ENCODE results near the gene TRMT44. TPM values are rescaled to one million over a fixed set of nuclear protein-coding genes. Genes with fewer than 3 reads are reported as not detected.

The TRMT44 gene
- total and polyA plus RNA-seq, 4 experiments from 2014 or later, result 4.3 to 33.0 (median 20.6) TPM

DNA sequence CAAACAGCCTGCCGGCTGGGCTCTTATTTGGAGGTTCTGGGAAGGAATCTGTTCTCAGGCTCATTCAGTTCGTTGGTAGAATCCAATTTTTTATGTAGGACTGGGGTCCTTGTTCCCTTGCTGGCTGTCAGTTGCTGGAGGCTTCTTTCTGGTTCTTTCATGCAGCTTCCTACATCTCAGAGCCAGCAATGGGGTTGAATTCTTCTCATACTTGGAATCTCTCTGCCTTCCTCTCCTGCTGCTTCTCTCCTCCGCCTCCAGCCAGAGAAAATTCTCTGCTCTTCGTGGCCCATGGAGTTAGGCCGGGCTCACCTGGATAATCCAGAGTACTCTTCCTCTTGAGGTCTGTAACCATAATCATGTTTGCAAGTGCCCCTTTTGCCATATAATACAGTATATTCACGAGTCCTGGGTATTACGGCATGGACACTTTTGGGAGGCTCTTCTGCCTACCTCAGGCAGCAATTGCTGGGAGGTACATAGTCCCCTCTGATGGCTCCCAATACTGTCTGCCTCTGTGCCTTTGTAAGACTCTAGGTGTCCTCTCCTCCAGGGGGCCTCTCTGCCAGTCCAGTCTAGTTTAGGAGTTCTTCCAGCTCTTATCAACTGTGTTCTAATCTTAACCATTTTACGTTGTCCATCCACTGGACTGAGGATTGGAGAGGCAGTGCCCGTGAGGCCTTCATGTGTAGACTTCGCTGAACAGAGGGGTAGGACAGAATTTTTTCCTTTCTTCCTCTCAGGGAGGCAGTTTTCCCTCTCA is 2.2 kb downstream of the TRMT44 start:
- DNase-seq, result no peak
- intact Hi-C loops (cut with micrococcal nuclease), result loop anchor here (5.0 kb wide), 1 partner anchor 285 kb away; the partner anchor contains the start of gene ABLIM2
- Mint-ChIP-seq H3K9me3 (peaks cover 0 to 5% (median 2%) of the 10 kb centered on the region in 8 donors), H3K36me3 (peaks cover 0 to 31% of the 10 kb centered on the region in 2 donors), H3K4me3 (peak overlapping the region; percentile 44 to 99 (median 78)), H3K4me1 (peaks cover 45 to 71% (median 55%) of the 10 kb centered on the region in 4 donors), H3K27me3 (no peaks in the 10 kb centered on the region), H3K27ac (peak overlapping the region in 5 of 7 donors; percentile 3 to 86 (median 51))
- Histone ChIP-seq H3K36me3 (ENCODE audit: insufficient read depth, low read length) (peaks cover 7% of the 10 kb centered on the region), H3K9me3 (ENCODE audit: control insufficient read depth in 1 of 2, low read length in 2 of 2) (no peaks in the 10 kb centered on the region), H3K27ac (ENCODE audit: low read depth, low read length) (no peak overlapping the region), H3K4me1 (ENCODE audit: insufficient read depth, low read length) (peaks cover 42% of the 10 kb centered on the region), H3K27me3 (ENCODE audit: insufficient read depth, low read length) (no peaks in the 10 kb centered on the region), H3K4me3 (ENCODE audit: low read length in 2 of 2) (no peak overlapping the region)
- ChIA-PET CTCF (ENCODE audit: partially characterized antibody) (no interaction called here), POLR2A (ENCODE audit: partially characterized antibody) (interaction anchor here (1.2 kb wide), 1 partner anchor 15 kb away, joined by 4 read pairs; no protein-coding TSS in a partner anchor)

DNA sequence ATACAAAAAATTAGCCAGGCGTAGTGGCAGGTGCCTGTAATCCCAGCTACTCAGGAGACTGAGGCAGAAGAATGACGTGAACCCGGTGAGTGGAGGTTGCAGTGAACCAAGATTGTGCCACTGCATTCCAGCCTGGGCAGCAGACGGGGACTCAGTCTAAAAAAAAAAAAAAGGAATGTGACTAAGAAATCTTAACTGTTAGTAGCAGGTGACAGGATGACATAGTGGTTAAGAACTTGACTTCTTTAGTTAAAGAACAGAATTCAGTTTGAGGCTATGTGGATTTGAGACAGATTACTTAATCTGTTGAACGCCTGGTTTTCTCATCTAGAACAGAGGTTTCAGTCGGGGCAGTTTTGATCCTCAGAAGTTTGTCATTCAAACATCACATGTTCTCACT is 3.2 kb downstream of the TRMT44 start:
- peaks cover 40 to 62% (median 48%) of the 10 kb centered on the region in 4 donors for H3K4me1 Mint-ChIP-seq
- ChIA-PET CTCF (ENCODE audit: partially characterized antibody) (no interaction called here), POLR2A (ENCODE audit: partially characterized antibody) (interaction anchor here (1.2 kb wide), 1 partner anchor 16 kb away, joined by 4 read pairs; no protein-coding TSS in a partner anchor)
- Histone ChIP-seq H3K27me3 (ENCODE audit: insufficient read depth, low read length) (no peaks in the 10 kb centered on the region), H3K36me3 (ENCODE audit: insufficient read depth, low read length) (peaks cover 15% of the 10 kb centered on the region), H3K4me3 (ENCODE audit: low read length in 2 of 2) (no peak overlapping the region), H3K27ac (ENCODE audit: low read depth, low read length) (no peak overlapping the region), H3K9me3 (ENCODE audit: control insufficient read depth in 1 of 2, low read length in 2 of 2) (no peaks in the 10 kb centered on the region), H3K4me1 (ENCODE audit: insufficient read depth, low read length) (peaks cover 39% of the 10 kb centered on the region)
- H3K27me3 Mint-ChIP-seq, result no peaks in the 10 kb centered on the region
- no peak for DNase-seq
- intact Hi-C loops (cut with micrococcal nuclease), result loop anchor here (5.0 kb wide), 1 partner anchor 286 kb away; the partner anchor contains the start of gene ABLIM2
- H3K36me3 Mint-ChIP-seq, result peaks cover 1 to 31% of the 10 kb centered on the region in 2 donors
- H3K9me3 Mint-ChIP-seq, result peaks cover 0 to 5% (median 2%) of the 10 kb centered on the region in 8 donors
- H3K4me3 Mint-ChIP-seq, result no peak overlapping the region
- peak overlapping the region in 1 of 7 donors; percentile 13 for H3K27ac Mint-ChIP-seq

DNA sequence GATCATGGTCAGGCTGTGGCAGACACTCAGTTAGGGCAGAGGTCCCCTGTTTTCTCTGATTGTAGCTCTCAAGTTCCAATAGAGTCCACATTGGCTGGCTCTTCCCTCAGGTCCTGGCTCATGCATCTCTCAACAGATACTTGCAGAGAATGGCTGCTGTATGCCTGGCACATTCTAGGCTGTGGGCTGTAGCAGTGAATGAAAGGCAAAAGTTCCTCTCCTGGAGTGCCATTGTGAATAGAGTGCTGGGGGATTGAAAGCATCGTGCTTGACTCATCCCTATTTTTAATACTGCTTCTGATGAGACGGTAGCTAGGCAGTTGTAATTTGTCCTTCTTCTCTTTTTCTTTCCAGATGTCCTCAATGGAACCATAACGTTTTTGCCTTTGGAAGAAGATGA is 5.5 kb downstream of the TRMT44 start:
- H3K27ac Mint-ChIP-seq, result peak overlapping the region in 2 of 7 donors; percentile 24 to 32
- H3K27me3 Mint-ChIP-seq, result no peaks in the 10 kb centered on the region
- no peaks in the 10 kb centered on the region for H3K9me3 ChIP-seq (ENCODE audit: control insufficient read depth in 1 of 2, low read length in 2 of 2)
- no peaks in the 10 kb centered on the region for H3K9me3 Mint-ChIP-seq
- no peak overlapping the region for H3K27ac ChIP-seq (ENCODE audit: low read depth, low read length)
- H3K4me3 Mint-ChIP-seq, result no peak overlapping the region
- peaks cover 10 to 34% of the 10 kb centered on the region in 2 donors for H3K36me3 Mint-ChIP-seq
- intact Hi-C loops (cut with micrococcal nuclease), result no loop called here
- ChIA-PET POLR2A (ENCODE audit: partially characterized antibody) (no interaction called here), CTCF (ENCODE audit: partially characterized antibody) (no interaction called here)
- H3K36me3 ChIP-seq (ENCODE audit: insufficient read depth, low read length), result peaks cover 18% of the 10 kb centered on the region
- H3K27me3 ChIP-seq (ENCODE audit: insufficient read depth, low read length), result no peaks in the 10 kb centered on the region
- no peak overlapping the region for H3K4me3 ChIP-seq (ENCODE audit: low read length in 2 of 2)
- peaks cover 23% of the 10 kb centered on the region for H3K4me1 ChIP-seq (ENCODE audit: insufficient read depth, low read length)
- DNase-seq, result no peak
- peaks cover 26 to 43% (median 30%) of the 10 kb centered on the region in 4 donors for H3K4me1 Mint-ChIP-seq

DNA sequence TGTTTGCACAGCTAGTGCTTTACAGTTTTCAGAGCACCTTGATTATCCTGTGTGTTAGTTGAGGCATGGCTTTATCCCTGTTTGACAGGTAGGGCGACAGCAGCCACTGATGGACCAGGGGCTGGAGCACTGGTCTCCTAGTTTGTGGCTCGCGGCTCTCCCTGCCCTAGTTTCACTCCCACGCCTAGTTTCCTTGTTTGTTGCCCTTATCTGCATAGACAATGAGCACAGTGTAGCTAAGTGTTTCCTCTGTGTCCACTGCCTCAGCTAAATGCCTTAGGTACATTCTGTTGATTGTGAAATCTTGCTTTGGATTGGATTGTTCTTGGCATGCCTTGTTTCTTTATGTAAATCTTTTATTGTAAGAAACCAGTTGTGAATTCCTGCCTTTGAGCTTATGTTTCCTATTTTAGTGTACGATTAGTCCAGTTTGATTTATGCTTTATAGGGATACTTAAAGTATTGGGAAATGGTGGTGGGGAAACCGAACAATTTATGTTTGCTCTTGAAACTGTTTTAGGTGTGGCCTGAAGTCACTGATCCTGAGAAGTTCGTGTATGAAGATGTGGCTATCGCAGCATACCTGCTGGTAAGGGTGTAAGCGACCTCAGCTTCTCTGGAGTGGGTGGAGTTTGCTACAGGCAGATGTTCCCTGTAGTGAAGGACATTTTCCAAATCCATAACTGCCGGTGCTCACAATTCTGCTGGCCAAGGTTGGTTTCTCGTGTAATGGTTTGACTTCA is 11.0 kb downstream of the TRMT44 start:
- no peak for DNase-seq
- Mint-ChIP-seq H3K36me3 (peaks cover 43 to 68% of the 10 kb centered on the region in 2 donors), H3K27me3 (no peaks in the 10 kb centered on the region), H3K9me3 (no peaks in the 10 kb centered on the region), H3K4me3 (no peak overlapping the region), H3K27ac (no peak overlapping the region), H3K4me1 (no peaks in the 10 kb centered on the region)
- ChIA-PET POLR2A (ENCODE audit: partially characterized antibody) (no interaction called here), CTCF (ENCODE audit: partially characterized antibody) (no interaction called here)
- H3K4me1 ChIP-seq (ENCODE audit: insufficient read depth, low read length), result no peaks in the 10 kb centered on the region
- H3K27ac ChIP-seq (ENCODE audit: low read depth, low read length), result no peak overlapping the region
- H3K36me3 ChIP-seq (ENCODE audit: insufficient read depth, low read length), result peaks cover 63% of the 10 kb centered on the region
- H3K4me3 ChIP-seq (ENCODE audit: low read length in 2 of 2), result no peak overlapping the region
- no peaks in the 10 kb centered on the region for H3K9me3 ChIP-seq (ENCODE audit: control insufficient read depth in 1 of 2, low read length in 2 of 2)
- no peaks in the 10 kb centered on the region for H3K27me3 ChIP-seq (ENCODE audit: insufficient read depth, low read length)
- intact Hi-C loops (cut with micrococcal nuclease), result no loop called here

DNA sequence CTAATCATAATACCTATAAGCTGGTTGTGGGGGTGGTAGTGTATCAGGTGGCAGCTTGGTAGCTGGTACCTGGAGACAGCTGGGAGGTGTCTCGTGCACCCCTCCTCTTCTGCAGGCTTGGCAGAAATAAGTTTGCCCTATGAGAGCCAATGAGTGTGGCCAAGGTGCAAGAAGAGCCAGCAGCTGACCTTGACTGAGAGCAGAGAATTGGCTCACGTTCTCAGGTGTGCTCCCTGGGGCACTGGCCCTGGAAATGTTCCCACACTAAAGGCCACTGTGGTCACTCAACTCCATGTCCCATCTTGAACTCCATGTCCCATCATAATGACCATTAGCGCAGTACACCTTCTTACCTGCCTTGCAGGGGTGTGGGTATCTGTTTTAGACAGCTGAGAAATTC is 13.4 kb downstream of the TRMT44 start:
- DNase-seq, result no peak
- ChIA-PET CTCF (ENCODE audit: partially characterized antibody) (no interaction called here), POLR2A (ENCODE audit: partially characterized antibody) (no interaction called here)
- Mint-ChIP-seq H3K27ac (no peak overlapping the region), H3K4me3 (no peak overlapping the region), H3K9me3 (no peaks in the 10 kb centered on the region), H3K27me3 (no peaks in the 10 kb centered on the region), H3K4me1 (no peaks in the 10 kb centered on the region), H3K36me3 (peaks cover 53 to 74% of the 10 kb centered on the region in 2 donors)
- no peaks in the 10 kb centered on the region for H3K9me3 ChIP-seq (ENCODE audit: control insufficient read depth in 1 of 2, low read length in 2 of 2)
- H3K36me3 ChIP-seq (ENCODE audit: insufficient read depth, low read length), result peaks cover 60% of the 10 kb centered on the region
- H3K4me3 ChIP-seq (ENCODE audit: low read length in 2 of 2), result no peak overlapping the region
- intact Hi-C loops (cut with micrococcal nuclease), result no loop called here
- no peaks in the 10 kb centered on the region for H3K27me3 ChIP-seq (ENCODE audit: insufficient read depth, low read length)
- H3K27ac ChIP-seq (ENCODE audit: low read depth, low read length), result no peak overlapping the region
- H3K4me1 ChIP-seq (ENCODE audit: insufficient read depth, low read length), result no peaks in the 10 kb centered on the region

DNA sequence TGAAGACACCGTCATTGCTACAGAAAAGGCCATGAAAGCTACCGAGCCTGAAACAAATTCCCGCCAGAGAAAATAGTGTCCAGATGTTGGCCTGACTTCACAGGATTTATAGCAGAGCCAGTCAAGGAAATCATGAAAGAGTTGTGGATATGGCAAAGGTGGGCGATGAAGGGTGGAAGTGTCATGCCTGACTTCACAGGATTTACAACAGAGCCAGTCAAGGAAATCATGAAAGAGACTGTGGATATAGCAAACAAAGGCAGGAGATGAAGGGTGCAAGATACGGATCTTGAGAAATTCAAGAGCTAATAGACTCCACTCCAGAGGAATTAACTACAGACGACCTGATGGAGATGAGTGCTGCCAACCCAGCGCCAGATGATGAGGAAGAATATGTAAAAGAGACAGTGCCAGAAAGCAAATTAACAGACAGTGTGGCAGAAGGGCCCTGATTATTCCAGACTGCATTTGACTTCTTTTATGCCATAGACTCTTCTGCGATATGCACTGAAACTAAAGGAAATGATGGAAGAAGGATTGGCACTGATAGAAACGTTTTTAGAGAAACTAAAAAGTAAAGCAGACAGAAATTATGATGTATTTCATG is 17.2 kb downstream of the TRMT44 start:
- Mint-ChIP-seq H3K4me3 (no peak overlapping the region), H3K36me3 (peaks cover 45 to 76% of the 10 kb centered on the region in 2 donors), H3K9me3 (no peaks in the 10 kb centered on the region), H3K27me3 (no peaks in the 10 kb centered on the region), H3K4me1 (peaks cover 0 to 2% (median 0%) of the 10 kb centered on the region in 4 donors), H3K27ac (peak overlapping the region in 1 of 7 donors; percentile 68)
- H3K27me3 ChIP-seq (ENCODE audit: insufficient read depth, low read length), result no peaks in the 10 kb centered on the region
- no peak overlapping the region for H3K4me3 ChIP-seq (ENCODE audit: low read length in 2 of 2)
- POLR2A ChIA-PET (ENCODE audit: partially characterized antibody), result no interaction called here
- H3K27ac ChIP-seq (ENCODE audit: low read depth, low read length), result no peak overlapping the region
- no peaks in the 10 kb centered on the region for H3K4me1 ChIP-seq (ENCODE audit: insufficient read depth, low read length)
- CTCF ChIA-PET (ENCODE audit: partially characterized antibody), result interaction anchor here (2.2 kb wide), 1 partner anchor 11 kb away, joined by 6 read pairs; no protein-coding TSS in a partner anchor
- intact Hi-C loops (cut with micrococcal nuclease), result no loop called here
- H3K9me3 ChIP-seq (ENCODE audit: control insufficient read depth in 1 of 2, low read length in 2 of 2), result no peaks in the 10 kb centered on the region
- DNase-seq, result no peak
- H3K36me3 ChIP-seq (ENCODE audit: insufficient read depth, low read length), result peaks cover 52% of the 10 kb centered on the region

Measured in CD4-positive, alpha-beta memory T cell (primary cell).